Muscle of leg (tissue), 11 donors: ENCODE results near the gene DPYSL5. TPM values are rescaled to one million over a fixed set of nuclear protein-coding genes. Genes with fewer than 3 reads are reported as not detected.
"Not testable (repeated sequence)": the region's sequence is repeated elsewhere in the genome, so short reads cannot be mapped to it uniquely, and the experiment has no call there.

Experiments
- DNase-seq: peaks from one replicate; pipeline ENCODE4 v3.0.0; 2013
- H3K27ac ChIP-seq: one replicate; pipeline ENCODE4 v1.5.1; 2013; ENCODE audit warnings: mild to moderate bottlenecking, low read length, control low read depth
- H3K27me3 ChIP-seq: one replicate; pipeline ENCODE4 v1.6.1; 2013; ENCODE audit warnings: low read length; ENCODE audit not compliant: control insufficient read depth, insufficient read depth
- H3K36me3 ChIP-seq: one replicate; pipeline ENCODE4 v1.6.1; 2013; ENCODE audit warnings: low read length; ENCODE audit not compliant: control insufficient read depth, insufficient read depth
- H3K4me1 ChIP-seq: one replicate; pipeline ENCODE4 v1.6.1; 2013; ENCODE audit warnings: low read length; ENCODE audit not compliant: control insufficient read depth, insufficient read depth
- H3K4me3 ChIP-seq: one replicate; pipeline ENCODE4 v1.5.1; 2013; ENCODE audit warnings: low read length, control low read depth
- H3K9me3 ChIP-seq: replicated peaks from 2 replicates; pipeline ENCODE4 v1.6.1; 2013; ENCODE audit warnings: low read depth, low read length; ENCODE audit not compliant: control insufficient read depth
- WGBS: methylation state at CpG from one replicate; pipeline ENCODE4 v1.1.5; 2013; ENCODE audit warnings: missing lambda C conversion rate; ENCODE audit not compliant: insufficient coverage; 5-methylcytosine and 5-hydroxymethylcytosine counted together
- polyA plus RNA-seq, 8 donors: library from polyadenylated mRNA; unstranded; fragments of 120-200 nt; gene quantifications; one replicate each; pipeline versions ENCODE4 v1.2.1 to v1.2.3, GENCODE V29; 2013; ENCODE audit warnings: inconsistent platforms in 1 of 8, low replicate concordance in 1 of 8; ENCODE audit not compliant: insufficient read length in 8 of 8, insufficient read depth in 1 of 8
- total RNA-seq: library from RNA; stranded (reverse); fragments of 120-200 nt; gene quantifications from one replicate; pipeline ENCODE4 v1.2.4, GENCODE V29; 2013

Gene DPYSL5
- total and polyA plus RNA-seq, 9 donors: 10.0 to 33.6 (median 22.0) TPM

GRCh38 chr2:26811791-26812694, 35.9 kb upstream of the DPYSL5 start:
- H3K9me3 ChIP-seq: no peaks in the 10 kb centered on the region
- 54% methylated on average over 10 of the region's 14 CpGs for WGBS

GRCh38 chr2:26812731-26813130, 35.2 kb upstream of the DPYSL5 start:
- Histone ChIP-seq H3K4me3 (no peak overlapping the region), H3K9me3 (no peaks in the 10 kb centered on the region), H3K27me3 (peaks cover 6% of the 10 kb centered on the region), H3K27ac (no peak overlapping the region), H3K4me1 (no peaks in the 10 kb centered on the region), H3K36me3 (no peaks in the 10 kb centered on the region)
- WGBS: 91% methylated on average over 3 of the region's 3 CpGs
- DNase-seq: no peak

More at GRCh38 chr2:26811791-26812694, 35.9 kb upstream of the DPYSL5 start:
- Histone ChIP-seq H3K27ac (no peak overlapping the region), H3K27me3 (peaks cover 6% of the 10 kb centered on the region), H3K4me3 (no peak overlapping the region), H3K4me1 (no peaks in the 10 kb centered on the region), H3K36me3 (no peaks in the 10 kb centered on the region)
- DNase-seq: no peak

GRCh38 chr2:26814072-26814765, 33.7 kb upstream of the DPYSL5 start:
- H3K9me3 ChIP-seq, H3K36me3 ChIP-seq, H3K4me1 ChIP-seq, H3K4me3 ChIP-seq, DNase-seq, H3K27ac ChIP-seq: not testable (repeated sequence)
- peaks cover 14% of the 10 kb centered on the region for H3K27me3 ChIP-seq
- 85% methylated on average over 41 of the region's 52 CpGs for WGBS

GRCh38 chr2:26816893-26817292, 31.0 kb upstream of the DPYSL5 start:
- DNase-seq: no peak
- H3K4me3 ChIP-seq: no peak overlapping the region
- H3K4me1 ChIP-seq: no peaks in the 10 kb centered on the region
- H3K36me3 ChIP-seq: no peaks in the 10 kb centered on the region
- WGBS: 32% methylated on average over 2 of the region's 3 CpGs
- peaks cover 13% of the 10 kb centered on the region for H3K27me3 ChIP-seq
- no peaks in the 10 kb centered on the region for H3K9me3 ChIP-seq
- no peak overlapping the region for H3K27ac ChIP-seq

GRCh38 chr2:26818255-26818654, 29.7 kb upstream of the DPYSL5 start:
- H3K27me3 ChIP-seq: peaks cover 10% of the 10 kb centered on the region
- H3K4me3 ChIP-seq: no peak overlapping the region
- WGBS: 71% methylated on average over 4 of the region's 5 CpGs
- no peak for DNase-seq
- no peaks in the 10 kb centered on the region for H3K4me1 ChIP-seq
- H3K36me3 ChIP-seq: no peaks in the 10 kb centered on the region
- H3K27ac ChIP-seq: no peak overlapping the region
- no peaks in the 10 kb centered on the region for H3K9me3 ChIP-seq

GRCh38 chr2:26818972-26819371, 29.0 kb upstream of the DPYSL5 start:
- DNase-seq: no peak
- H3K4me1 ChIP-seq: no peaks in the 10 kb centered on the region
- H3K4me3 ChIP-seq: no peak overlapping the region
- H3K9me3 ChIP-seq: no peaks in the 10 kb centered on the region
- no peaks in the 10 kb centered on the region for H3K36me3 ChIP-seq
- WGBS: 47% methylated on average over 4 of the region's 6 CpGs
- peaks cover 10% of the 10 kb centered on the region for H3K27me3 ChIP-seq
- no peak overlapping the region for H3K27ac ChIP-seq

GRCh38 chr2:26820932-26821331, 27.0 kb upstream of the DPYSL5 start:
- WGBS: 60% methylated on average over 1 of the region's 7 CpGs
- H3K27me3 ChIP-seq: peaks cover 10% of the 10 kb centered on the region
- H3K4me1 ChIP-seq: no peaks in the 10 kb centered on the region
- H3K27ac ChIP-seq: no peak overlapping the region
- DNase-seq: no peak
- H3K9me3 ChIP-seq: no peaks in the 10 kb centered on the region
- no peaks in the 10 kb centered on the region for H3K36me3 ChIP-seq
- no peak overlapping the region for H3K4me3 ChIP-seq

GRCh38 chr2:26822877-26823276, 25.1 kb upstream of the DPYSL5 start:
- DNase-seq: no peak
- Histone ChIP-seq H3K9me3 (no peaks in the 10 kb centered on the region), H3K36me3 (no peaks in the 10 kb centered on the region), H3K4me1 (no peaks in the 10 kb centered on the region), H3K4me3 (no peak overlapping the region), H3K27me3 (peaks cover 10% of the 10 kb centered on the region), H3K27ac (no peak overlapping the region)
- no CpG with 5 or more reads among the region's 6 CpGs for WGBS

GRCh38 chr2:26838121-26838906, 9.6 kb upstream of the DPYSL5 start:
- no peaks in the 10 kb centered on the region for H3K36me3 ChIP-seq
- H3K4me1 ChIP-seq: no peaks in the 10 kb centered on the region
- peaks cover 16% of the 10 kb centered on the region for H3K27me3 ChIP-seq
- no peaks in the 10 kb centered on the region for H3K9me3 ChIP-seq
- 45% methylated on average over 4 of the region's 6 CpGs for whole genome bisulfite sequencing
- DNase-seq: no peak
- H3K4me3 ChIP-seq: no peak overlapping the region
- H3K27ac ChIP-seq: no peak overlapping the region
